ENCODE data around the gene VOPP1.

DNA sequence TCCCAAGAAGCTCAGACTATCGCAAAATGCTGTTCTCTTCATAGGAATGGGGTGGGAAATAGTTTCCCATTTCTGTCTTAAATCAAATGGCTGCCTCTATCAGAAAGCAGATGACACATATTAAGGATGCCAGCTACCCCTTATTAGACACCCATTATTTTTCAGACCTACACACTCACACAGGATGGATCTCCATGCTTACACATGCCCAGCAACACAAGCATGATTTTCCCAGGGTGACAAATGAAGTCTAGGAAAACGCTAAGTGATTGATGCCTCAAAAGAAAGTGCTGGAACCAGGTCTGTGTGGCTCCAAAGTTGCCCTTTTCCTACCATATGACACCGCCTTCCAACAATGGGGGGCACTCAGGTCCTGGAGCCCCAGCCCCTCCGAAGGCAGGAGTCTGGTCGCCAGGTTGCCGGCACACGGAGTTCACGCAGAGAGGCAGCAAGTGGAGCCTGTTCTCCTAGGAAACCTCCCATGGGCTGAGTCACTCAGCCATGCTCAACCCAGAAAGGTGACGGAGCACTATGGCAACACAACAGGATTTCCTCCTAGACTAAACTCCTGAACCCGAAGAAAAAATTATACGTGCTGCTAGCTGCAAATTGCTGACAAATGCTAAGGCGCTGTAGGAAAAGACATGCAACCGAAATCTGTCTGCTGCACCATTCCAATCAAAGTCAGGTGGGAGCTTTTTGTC, 19.8 kb downstream of the VOPP1 start:
- TF ChIP-seq, protein P1, sequence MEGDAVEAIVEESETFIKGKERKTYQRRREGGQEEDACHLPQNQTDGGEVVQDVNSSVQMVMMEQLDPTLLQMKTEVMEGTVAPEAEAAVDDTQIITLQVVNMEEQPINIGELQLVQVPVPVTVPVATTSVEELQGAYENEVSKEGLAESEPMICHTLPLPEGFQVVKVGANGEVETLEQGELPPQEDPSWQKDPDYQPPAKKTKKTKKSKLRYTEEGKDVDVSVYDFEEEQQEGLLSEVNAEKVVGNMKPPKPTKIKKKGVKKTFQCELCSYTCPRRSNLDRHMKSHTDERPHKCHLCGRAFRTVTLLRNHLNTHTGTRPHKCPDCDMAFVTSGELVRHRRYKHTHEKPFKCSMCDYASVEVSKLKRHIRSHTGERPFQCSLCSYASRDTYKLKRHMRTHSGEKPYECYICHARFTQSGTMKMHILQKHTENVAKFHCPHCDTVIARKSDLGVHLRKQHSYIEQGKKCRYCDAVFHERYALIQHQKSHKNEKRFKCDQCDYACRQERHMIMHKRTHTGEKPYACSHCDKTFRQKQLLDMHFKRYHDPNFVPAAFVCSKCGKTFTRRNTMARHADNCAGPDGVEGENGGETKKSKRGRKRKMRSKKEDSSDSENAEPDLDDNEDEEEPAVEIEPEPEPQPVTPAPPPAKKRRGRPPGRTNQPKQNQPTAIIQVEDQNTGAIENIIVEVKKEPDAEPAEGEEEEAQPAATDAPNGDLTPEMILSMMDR (IDR thresholded peaks at IDR 0.05): no peak
- TF ChIP-seq POLR2A (IDR thresholded peaks at IDR 0.05): no peak

All from uterus (tissue), 2 donors.